Hepatocyte (in vitro differentiated cells): ENCODE results near the gene ADAP1. TPM values are rescaled to one million over a fixed set of nuclear protein-coding genes. Genes with fewer than 3 reads are reported as not detected.

Experiments
- DNase-seq: peaks from one replicate; pipeline ENCODE4 v3.0.0-alpha.2; 2016; ENCODE audit warnings: low spot score
- H2AFZ ChIP-seq: fragments of 200-600 bp; sonication (generic); 2 replicates; pipeline ENCODE4 v1.6.0; 2016; ENCODE audit warnings: antibody characterized with exemption, mild to moderate bottlenecking
- H3K27ac ChIP-seq: fragments of 200-600 bp; sonication (generic); 2 replicates; pipeline ENCODE4 v1.5.1; 2016; ENCODE audit warnings: mild to moderate bottlenecking
- H3K27me3 ChIP-seq: fragments of 200-600 bp; sonication (generic); 2 replicates; pipeline ENCODE4 v1.6.1; 2016
- H3K36me3 ChIP-seq: fragments of 200-600 bp; sonication (generic); replicated peaks from 2 replicates; pipeline ENCODE4 v1.5.1; 2016; ENCODE audit warnings: low read depth; ENCODE audit not compliant: insufficient read depth
- H3K4me1 ChIP-seq: fragments of 200-600 bp; sonication (generic); 2 replicates; pipeline ENCODE4 v1.5.1; 2016; ENCODE audit warnings: mild to moderate bottlenecking, moderate library complexity; ENCODE audit not compliant: insufficient read depth
- H3K4me2 ChIP-seq: fragments of 200-600 bp; sonication (generic); 2 replicates; pipeline ENCODE4 v1.6.0; 2016
- H3K4me3 ChIP-seq: fragments of 200-600 bp; sonication (generic); 2 replicates; pipeline ENCODE4 v1.5.1; 2016; ENCODE audit warnings: mild to moderate bottlenecking
- H3K79me2 ChIP-seq: fragments of 200-600 bp; sonication (generic); 2 replicates; pipeline ENCODE4 v1.6.0; 2017; ENCODE audit warnings: mild to moderate bottlenecking
- H3K9me2 ChIP-seq: fragments of 200-600 bp; sonication (generic); replicated peaks from 2 replicates; pipeline ENCODE4 v1.6.0; 2017; ENCODE audit warnings: mild to moderate bottlenecking; ENCODE audit not compliant: insufficient read depth
- H3K9me3 ChIP-seq: fragments of 200-600 bp; sonication (generic); 2 replicates; pipeline ENCODE4 v1.5.1; 2016; ENCODE audit warnings: low read depth, mild to moderate bottlenecking
- H4K20me1 ChIP-seq: fragments of 200-600 bp; sonication (generic); 2 replicates; pipeline ENCODE4 v1.6.0; 2016; ENCODE audit warnings: mild to moderate bottlenecking; ENCODE audit not compliant: insufficient read depth, poor library complexity, severe bottlenecking
- CTCF ChIP-seq: fragments of 200-600 bp; sonication (generic); IDR thresholded peaks from 2 replicates; pipeline ENCODE4 v1.5.1; 2016; ENCODE audit warnings: antibody characterized with exemption, mild to moderate bottlenecking; ENCODE audit not compliant: poor library complexity
- EZH2 ChIP-seq: fragments of 200-600 bp; sonication (generic); IDR thresholded peaks from 2 replicates; pipeline ENCODE4 v1.6.1; 2016; ENCODE audit warnings: antibody characterized with exemption, mild to moderate bottlenecking, borderline replicate concordance
- EZH2phosphoT487 ChIP-seq: fragments of 200-600 bp; sonication (generic); IDR thresholded peaks from one replicate; pipeline ENCODE4 v1.6.1; 2018; ENCODE audit warnings: antibody characterized with exemption, mild to moderate bottlenecking, low read depth, moderate library complexity; ENCODE audit not compliant: unreplicated experiment, severe bottlenecking
- WGBS: methylation state at CpG from one replicate; pipeline ENCODE4 v1.1.6; 2016; ENCODE audit warnings: low lambda C conversion rate; ENCODE audit errors: missing lambda C conversion rate; 5-methylcytosine and 5-hydroxymethylcytosine counted together
- polyA plus RNA-seq: library from polyadenylated mRNA; unstranded; fragments of >200 nt; fragmentation: Nextera tagmentation; extraction: Ambion mirVana; gene quantifications from 2 replicates; pipeline ENCODE4 v1.2.1, GENCODE V29; 2016
- total RNA-seq: library from RNA; depleted of rRNA; stranded (reverse); fragments of >200 nt; gene quantifications from 2 replicates; pipeline ENCODE4 v1.2.3, GENCODE V29; 2014

Gene ADAP1
- total and polyA plus RNA-seq, 2 experiments from 2014 or later, result 25.6 to 35.7 TPM

DNA sequence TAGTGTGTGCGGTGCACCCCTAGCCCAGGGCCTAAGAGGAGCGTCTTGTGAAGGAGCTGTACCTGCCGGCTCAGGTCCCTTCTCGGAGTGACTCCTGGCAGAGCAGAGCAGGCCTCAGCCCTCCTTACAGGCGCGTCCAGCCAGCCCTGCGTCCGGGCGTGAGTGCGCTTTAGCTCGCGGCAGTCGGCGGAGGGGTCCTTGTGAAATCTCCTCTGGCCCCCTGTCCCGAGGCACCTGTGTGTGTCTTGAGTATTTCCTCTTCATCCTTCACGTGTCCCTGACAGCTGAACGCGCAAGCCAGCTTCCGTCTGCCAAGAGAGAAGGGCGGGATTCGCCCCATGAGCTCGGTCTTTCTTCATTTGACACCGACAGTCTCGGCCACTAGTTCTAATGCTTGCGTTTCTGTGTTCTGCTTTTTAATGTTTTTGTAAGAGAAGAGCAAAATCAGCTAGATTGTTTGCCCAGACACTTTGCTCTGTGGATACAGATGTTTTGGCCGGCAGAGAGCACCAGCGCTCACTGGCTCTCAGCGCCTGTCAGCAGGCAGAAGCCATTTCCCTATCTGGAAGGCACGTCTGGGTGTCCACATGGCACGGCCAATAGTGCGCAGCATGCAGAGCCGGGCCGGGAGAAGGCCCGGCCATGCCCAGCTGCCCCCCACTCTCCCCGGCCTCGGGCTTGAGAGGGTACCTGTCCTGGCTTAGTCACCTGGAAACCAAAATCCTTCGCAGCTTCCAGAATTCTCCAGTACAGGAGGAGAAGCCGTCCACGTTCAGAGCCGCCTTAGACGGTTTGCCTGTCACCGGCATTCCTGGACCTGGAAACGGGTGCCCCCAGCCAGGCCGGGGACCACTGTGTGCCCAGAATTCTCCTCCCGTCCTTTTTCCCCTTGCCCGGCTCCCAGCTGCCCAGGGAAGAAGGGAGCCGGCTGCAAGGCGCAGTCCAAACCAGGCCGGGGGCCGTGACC lies 71.1 kb downstream of the ADAP1 start:
- Histone ChIP-seq H3K4me1 (peaks cover 9% of the 10 kb centered on the region), H4K20me1 (peaks cover 100% of the 10 kb centered on the region), H3K4me3 (no peak overlapping the region), H3K79me2 (peaks cover 100% of the 10 kb centered on the region), H2AFZ (no peak overlapping the region), H3K9me2 (no peaks in the 10 kb centered on the region), H3K27me3 (no peaks in the 10 kb centered on the region), H3K36me3 (no peaks in the 10 kb centered on the region), H3K9me3 (no peaks in the 10 kb centered on the region), H3K4me2 (no peak overlapping the region), H3K27ac (no peak overlapping the region)
- DNase-seq, result no peak
- TF ChIP-seq EZH2phosphoT487 (no peak), CTCF (no peak), EZH2 (no peak)
- WGBS, result 93% methylated on average over 50 of the region's 50 CpGs

GRCh38 chr7:882336-883035 lies 72.0 kb downstream of the ADAP1 start:
- WGBS, result 94% methylated on average over 29 of the region's 37 CpGs
- peaks cover 96% of the 10 kb centered on the region for H4K20me1 ChIP-seq
- H3K79me2 ChIP-seq, result peaks cover 99% of the 10 kb centered on the region
- H3K4me3 ChIP-seq, result no peak overlapping the region
- DNase-seq, result no peak
- no peaks in the 10 kb centered on the region for H3K27me3 ChIP-seq
- H3K4me1 ChIP-seq, result peaks cover 13% of the 10 kb centered on the region
- no peak overlapping the region for H3K27ac ChIP-seq
- H3K36me3 ChIP-seq, result no peaks in the 10 kb centered on the region
- no peak overlapping the region for H3K4me2 ChIP-seq
- H3K9me2 ChIP-seq, result no peaks in the 10 kb centered on the region
- TF ChIP-seq EZH2, result no peak
- TF ChIP-seq EZH2phosphoT487, result no peak
- no peak for TF ChIP-seq CTCF
- no peaks in the 10 kb centered on the region for H3K9me3 ChIP-seq
- no peak overlapping the region for H2AFZ ChIP-seq

GRCh38 chr7:881441-882234 lies 72.8 kb downstream of the ADAP1 start:
- H3K4me3 ChIP-seq, result no peak overlapping the region
- H4K20me1 ChIP-seq, result peaks cover 88% of the 10 kb centered on the region
- no peaks in the 10 kb centered on the region for H3K27me3 ChIP-seq
- no peak overlapping the region for H3K27ac ChIP-seq
- DNase-seq, result no peak
- no peak for TF ChIP-seq EZH2
- TF ChIP-seq EZH2phosphoT487, result no peak
- no peak for TF ChIP-seq CTCF
- H3K4me2 ChIP-seq, result no peak overlapping the region
- WGBS, result 94% methylated on average over 20 of the region's 20 CpGs
- no peak overlapping the region for H2AFZ ChIP-seq
- H3K9me2 ChIP-seq, result no peaks in the 10 kb centered on the region
- H3K36me3 ChIP-seq, result no peaks in the 10 kb centered on the region
- peaks cover 92% of the 10 kb centered on the region for H3K79me2 ChIP-seq
- no peaks in the 10 kb centered on the region for H3K9me3 ChIP-seq
- H3K4me1 ChIP-seq, result peaks cover 13% of the 10 kb centered on the region
